Activated B cell treated with CpG ODN at 0.5 μM for 24 hours (primary cell): Measurements from ENCODE around the gene CHST15. TPM values are rescaled to one million over a fixed set of nuclear protein-coding genes. Genes with fewer than 3 reads are reported as not detected.

Experiments
- ATAC-seq: fragments of 200-7000 bp; cut with Tn5 transposase; one replicate; pipeline ENCODE4 v1.10.0; 2021; ENCODE audit warnings: low read depth, mild to moderate bottlenecking, moderate library complexity
- CTCF ChIA-PET: fragments of 350-600 bp; sonication (Branson Sonifier 250); formaldehyde crosslinking; loops from one replicate; lab custom pipeline; 2021; ENCODE audit warnings: antibody characterized with exemption; lab: Charles Lee
- POLR2A ChIA-PET: fragments of 350-600 bp; sonication (Branson Sonifier 250); formaldehyde crosslinking; loops from one replicate; lab custom pipeline; 2021; ENCODE audit warnings: antibody characterized with exemption; lab: Charles Lee
- DNase-seq: peaks from one replicate; pipeline ENCODE4 v3.0.0; 2022
- H3K27ac Mint-ChIP-seq: one replicate; pipeline ENCODE4 v1.8.0; 2020; ENCODE audit warnings: mixed read lengths
- H3K27me3 Mint-ChIP-seq: one replicate; pipeline ENCODE4 v1.8.0; 2021; ENCODE audit warnings: mixed read lengths
- H3K36me3 Mint-ChIP-seq: one replicate; pipeline ENCODE4 v1.8.0; 2021; ENCODE audit warnings: low read depth, mixed read lengths
- H3K4me1 Mint-ChIP-seq: one replicate; pipeline ENCODE4 v1.8.0; 2021; ENCODE audit warnings: mixed read lengths
- H3K4me3 Mint-ChIP-seq: one replicate; pipeline ENCODE4 v1.8.0; 2020; ENCODE audit warnings: mild to moderate bottlenecking, mixed read lengths
- H3K9me3 Mint-ChIP-seq: one replicate; pipeline ENCODE4 v1.8.0; 2020; ENCODE audit warnings: mixed read lengths
- intact Hi-C: fragments of 100-400 bp; cut with micrococcal nuclease; formaldehyde crosslinking; loops from one replicate; pipeline ENCODE4 v1.15.1; 2024
- total RNA-seq: library from RNA; stranded (reverse); gene quantifications from 2 replicates; pipeline ENCODE4 v1.2.3, GENCODE V29; 2022
- TF ChIP-seq, protein P1 (sequence below): fragments of 200-600 bp; IDR thresholded peaks from one replicate; pipeline ENCODE4 v1.8.0; 2022; ENCODE audit warnings: antibody characterized with exemption, mild to moderate bottlenecking

The CHST15 gene
- total RNA-seq, 1 donor from 2014 or later = 13.8 TPM

GRCh38 chr10:123999261-123999660, 94.1 kb downstream of the CHST15 start:
- TF ChIP-seq, protein P1, sequence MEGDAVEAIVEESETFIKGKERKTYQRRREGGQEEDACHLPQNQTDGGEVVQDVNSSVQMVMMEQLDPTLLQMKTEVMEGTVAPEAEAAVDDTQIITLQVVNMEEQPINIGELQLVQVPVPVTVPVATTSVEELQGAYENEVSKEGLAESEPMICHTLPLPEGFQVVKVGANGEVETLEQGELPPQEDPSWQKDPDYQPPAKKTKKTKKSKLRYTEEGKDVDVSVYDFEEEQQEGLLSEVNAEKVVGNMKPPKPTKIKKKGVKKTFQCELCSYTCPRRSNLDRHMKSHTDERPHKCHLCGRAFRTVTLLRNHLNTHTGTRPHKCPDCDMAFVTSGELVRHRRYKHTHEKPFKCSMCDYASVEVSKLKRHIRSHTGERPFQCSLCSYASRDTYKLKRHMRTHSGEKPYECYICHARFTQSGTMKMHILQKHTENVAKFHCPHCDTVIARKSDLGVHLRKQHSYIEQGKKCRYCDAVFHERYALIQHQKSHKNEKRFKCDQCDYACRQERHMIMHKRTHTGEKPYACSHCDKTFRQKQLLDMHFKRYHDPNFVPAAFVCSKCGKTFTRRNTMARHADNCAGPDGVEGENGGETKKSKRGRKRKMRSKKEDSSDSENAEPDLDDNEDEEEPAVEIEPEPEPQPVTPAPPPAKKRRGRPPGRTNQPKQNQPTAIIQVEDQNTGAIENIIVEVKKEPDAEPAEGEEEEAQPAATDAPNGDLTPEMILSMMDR = no peak
- H3K4me3 Mint-ChIP-seq = no peak overlapping the region
- intact Hi-C loops = loop anchor here (10.0 kb wide), 1 partner anchor 836 kb away; no protein-coding TSS in a partner anchor
- no peak for DNase-seq
- no peaks in the 10 kb centered on the region for H3K9me3 Mint-ChIP-seq
- H3K27ac Mint-ChIP-seq = no peak overlapping the region
- ChIA-PET CTCF (interaction anchor here (7.1 kb wide), 1 partner anchor 391 kb away, joined by 287 read pairs; no protein-coding TSS in a partner anchor), POLR2A (no interaction called here)
- ATAC-seq = no peak
- H3K4me1 Mint-ChIP-seq = peaks cover 35% of the 10 kb centered on the region
- peaks cover 3% of the 10 kb centered on the region for H3K27me3 Mint-ChIP-seq
- H3K36me3 Mint-ChIP-seq = no peaks in the 10 kb centered on the region

DNA sequence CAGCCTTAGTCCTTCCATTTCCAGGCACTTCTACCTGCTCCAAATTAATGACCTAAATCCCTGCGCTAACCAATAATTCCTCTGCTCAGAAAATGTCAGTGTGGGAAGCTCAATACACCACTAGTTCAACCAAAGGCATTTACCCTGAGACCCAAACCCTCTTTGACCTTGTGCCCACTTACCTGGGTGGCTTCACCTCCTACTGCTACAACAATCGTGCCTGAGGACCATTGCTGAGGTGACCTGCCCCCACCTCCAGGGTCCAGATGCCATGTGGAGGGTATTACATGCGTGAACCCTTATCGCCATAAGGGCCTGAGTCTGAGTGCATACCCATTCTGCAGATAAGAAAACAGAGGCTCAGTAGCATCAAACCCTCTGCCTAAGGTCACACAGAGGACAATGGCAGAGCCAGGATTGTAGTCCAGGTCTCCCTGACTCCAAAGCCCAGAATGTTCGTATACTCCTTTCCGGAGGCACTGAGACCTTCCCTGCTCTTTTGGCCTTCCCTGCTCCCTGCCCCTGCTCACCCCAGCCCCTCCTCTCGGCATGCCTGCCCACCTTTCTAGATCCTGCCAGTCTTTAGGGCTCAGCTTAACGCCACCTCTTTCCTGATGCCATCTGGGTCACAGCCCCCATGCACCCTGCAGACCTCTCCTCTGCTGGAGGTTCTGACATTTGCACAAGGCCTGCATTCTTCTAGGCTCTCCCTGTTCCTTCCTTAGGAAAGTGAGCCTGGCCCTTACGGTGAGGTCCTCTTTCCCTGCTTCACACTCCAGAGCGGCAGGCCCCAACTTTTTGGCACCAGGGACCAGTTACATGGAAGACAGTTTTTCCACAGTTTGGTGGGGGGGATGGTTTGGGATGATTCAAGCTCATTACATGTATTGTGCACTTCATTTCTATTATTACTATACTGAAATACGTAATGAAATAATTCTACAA, 94.9 kb downstream of the CHST15 start:
- no peaks in the 10 kb centered on the region for H3K9me3 Mint-ChIP-seq
- ATAC-seq (no peak), DNase-seq (no peak)
- H3K4me1 Mint-ChIP-seq = peaks cover 39% of the 10 kb centered on the region
- intact Hi-C loops = loop anchor here (10.0 kb wide), 1 partner anchor 836 kb away; no protein-coding TSS in a partner anchor
- TF ChIP-seq, protein P1 = no peak
- ChIA-PET POLR2A (no interaction called here), CTCF (interaction anchor here (7.1 kb wide), 1 partner anchor 392 kb away, joined by 287 read pairs; no protein-coding TSS in a partner anchor)
- no peaks in the 10 kb centered on the region for H3K36me3 Mint-ChIP-seq
- H3K27ac Mint-ChIP-seq = no peak overlapping the region
- peaks cover 11% of the 10 kb centered on the region for H3K27me3 Mint-ChIP-seq
- H3K4me3 Mint-ChIP-seq = no peak overlapping the region

DNA sequence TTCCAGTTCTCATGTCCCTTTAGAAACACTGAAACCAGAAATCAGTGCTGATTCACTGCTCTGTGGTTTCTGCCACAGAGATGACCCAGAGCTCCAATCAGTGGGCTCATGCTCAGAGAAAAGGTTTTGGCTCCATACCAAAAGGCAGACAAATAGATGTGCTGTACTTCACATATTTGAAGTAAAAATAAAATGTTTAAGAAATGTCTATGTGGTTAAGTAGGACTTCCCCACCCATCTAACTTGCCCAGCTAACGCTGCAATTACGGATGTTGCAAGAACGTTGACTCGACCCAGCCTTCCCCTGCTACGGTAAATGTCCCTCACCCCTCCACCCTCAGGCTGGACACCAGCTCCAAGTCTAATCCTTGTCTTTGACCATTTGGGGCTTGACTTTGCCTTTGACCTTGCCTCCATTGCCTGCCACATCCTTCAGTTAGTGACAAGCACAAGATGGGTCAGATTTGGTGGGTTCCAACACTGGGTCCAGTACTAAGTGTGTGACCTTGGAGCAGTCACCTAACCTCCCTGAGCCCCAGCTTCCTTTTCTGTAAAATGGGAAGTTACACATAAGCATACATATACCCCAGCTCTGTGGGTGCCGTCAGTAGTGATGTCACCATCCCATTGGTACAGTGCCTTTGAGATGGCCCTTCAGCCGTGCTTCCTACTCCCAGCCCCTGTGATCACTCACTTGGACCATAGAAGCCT, 95.8 kb downstream of the CHST15 start:
- Mint-ChIP-seq H3K27ac (no peak overlapping the region), H3K4me1 (peaks cover 39% of the 10 kb centered on the region), H3K36me3 (no peaks in the 10 kb centered on the region), H3K27me3 (peaks cover 18% of the 10 kb centered on the region), H3K4me3 (no peak overlapping the region), H3K9me3 (no peaks in the 10 kb centered on the region)
- TF ChIP-seq, protein P1 = no peak
- DNase-seq (no peak), ATAC-seq (peak; percentile 13)
- intact Hi-C loops = loop anchor here (10.0 kb wide), 1 partner anchor 837 kb away; no protein-coding TSS in a partner anchor
- CTCF ChIA-PET = interaction anchor here (2.1 to 7.1 kb wide), 5 partner anchors 19 to 393 kb away, joined by 6 to 287 read pairs (median 12); no protein-coding TSS in a partner anchor
- POLR2A ChIA-PET = interaction anchor here (1.5 kb wide), 1 partner anchor 391 kb away, joined by 6 read pairs; no protein-coding TSS in a partner anchor

DNA sequence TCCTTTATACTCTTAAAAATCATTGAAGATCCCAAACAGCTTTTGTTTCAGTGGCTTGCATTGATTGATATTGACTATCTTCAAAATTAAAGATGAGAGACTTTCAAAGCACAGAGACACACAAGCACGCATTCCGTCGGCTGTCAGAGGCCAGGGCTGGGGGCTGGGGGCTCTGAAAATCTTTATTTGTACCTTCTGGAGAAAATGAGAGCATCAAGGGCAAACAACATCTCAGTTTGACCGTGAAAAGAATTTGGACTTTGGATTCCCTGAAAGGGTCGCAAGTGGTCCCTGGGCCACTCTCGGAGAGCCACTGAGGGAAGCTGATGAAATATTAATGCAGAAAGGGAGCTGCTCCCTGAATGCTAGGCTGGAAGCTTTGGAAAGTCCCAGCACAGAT, 96.4 kb downstream of the CHST15 start:
- no peaks in the 10 kb centered on the region for H3K9me3 Mint-ChIP-seq
- intact Hi-C loops = loop anchor here (10.0 kb wide), 1 partner anchor 838 kb away; no protein-coding TSS in a partner anchor
- peaks cover 22% of the 10 kb centered on the region for H3K27me3 Mint-ChIP-seq
- ATAC-seq = no peak
- CTCF ChIA-PET = interaction anchor here (0.7 to 7.1 kb wide), 15 partner anchors 19 to 752 kb away, joined by 3 to 287 read pairs (median 9); partner anchors contain the start of gene FAM53B
- POLR2A ChIA-PET = interaction anchor here (1.5 to 2.2 kb wide), 2 partner anchors 96 to 392 kb away, joined by 6 to 8 read pairs; partner anchors contain the start of gene CHST15
- H3K4me1 Mint-ChIP-seq = peaks cover 39% of the 10 kb centered on the region
- DNase-seq = no peak
- H3K36me3 Mint-ChIP-seq = no peaks in the 10 kb centered on the region
- no peak overlapping the region for H3K27ac Mint-ChIP-seq
- TF ChIP-seq, protein P1 = no peak
- H3K4me3 Mint-ChIP-seq = no peak overlapping the region
